Measurements from ENCODE around the gene KSR1. TPM values are rescaled to one million over a fixed set of nuclear protein-coding genes. Genes with fewer than 3 reads are reported as not detected.
"Not testable (repeated sequence)": the region's sequence is repeated elsewhere in the genome, so short reads cannot be mapped to it uniquely, and the experiment has no call there.

Gene KSR1
- total RNA-seq, 1 donor from 2014 or later, result 40.3 TPM

- TF ChIP-seq POLR2A (IDR thresholded peaks at IDR 0.05) (no peak), POLR2AphosphoS5 (IDR thresholded peaks at IDR 0.05; ENCODE audit: insufficient read depth in 1 of 2, low read depth in 1 of 2) (no peak)
- TF ChIP-seq, protein P1, sequence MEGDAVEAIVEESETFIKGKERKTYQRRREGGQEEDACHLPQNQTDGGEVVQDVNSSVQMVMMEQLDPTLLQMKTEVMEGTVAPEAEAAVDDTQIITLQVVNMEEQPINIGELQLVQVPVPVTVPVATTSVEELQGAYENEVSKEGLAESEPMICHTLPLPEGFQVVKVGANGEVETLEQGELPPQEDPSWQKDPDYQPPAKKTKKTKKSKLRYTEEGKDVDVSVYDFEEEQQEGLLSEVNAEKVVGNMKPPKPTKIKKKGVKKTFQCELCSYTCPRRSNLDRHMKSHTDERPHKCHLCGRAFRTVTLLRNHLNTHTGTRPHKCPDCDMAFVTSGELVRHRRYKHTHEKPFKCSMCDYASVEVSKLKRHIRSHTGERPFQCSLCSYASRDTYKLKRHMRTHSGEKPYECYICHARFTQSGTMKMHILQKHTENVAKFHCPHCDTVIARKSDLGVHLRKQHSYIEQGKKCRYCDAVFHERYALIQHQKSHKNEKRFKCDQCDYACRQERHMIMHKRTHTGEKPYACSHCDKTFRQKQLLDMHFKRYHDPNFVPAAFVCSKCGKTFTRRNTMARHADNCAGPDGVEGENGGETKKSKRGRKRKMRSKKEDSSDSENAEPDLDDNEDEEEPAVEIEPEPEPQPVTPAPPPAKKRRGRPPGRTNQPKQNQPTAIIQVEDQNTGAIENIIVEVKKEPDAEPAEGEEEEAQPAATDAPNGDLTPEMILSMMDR (IDR thresholded peaks at IDR 0.05), result no peak
- intact Hi-C loops (cut with DNase I), result no loop called here
- no peaks in the 10 kb centered on the region for H3K9me3 ChIP-seq
- no peak overlapping the region for H3K27ac ChIP-seq
- no peak for DNase-seq (ENCODE audit: extremely low spot score in 2 of 2)
- peaks cover 71% of the 10 kb centered on the region for H3K4me1 ChIP-seq
- H3K36me3 ChIP-seq, result no peaks in the 10 kb centered on the region
- no peak overlapping the region for H3K4me3 ChIP-seq
- H3K27me3 ChIP-seq, result no peaks in the 10 kb centered on the region
These were observed 6.5 kb downstream of the KSR1 start for GRCh38 chr17:27462714-27463113.

GRCh38 chr17:27463235-27463677, 7.0 kb downstream of the KSR1 start:
- no peak for DNase-seq (ENCODE audit: extremely low spot score in 2 of 2)
- Histone ChIP-seq H3K9me3 (no peaks in the 10 kb centered on the region), H3K4me3 (no peak overlapping the region), H3K27ac (no peak overlapping the region), H3K27me3 (no peaks in the 10 kb centered on the region), H3K4me1 (peaks cover 65% of the 10 kb centered on the region), H3K36me3 (no peaks in the 10 kb centered on the region)
- intact Hi-C loops (cut with DNase I), result no loop called here
- TF ChIP-seq POLR2AphosphoS5 (IDR thresholded peaks at IDR 0.05; ENCODE audit: insufficient read depth in 1 of 2, low read depth in 1 of 2) (no peak), POLR2A (IDR thresholded peaks at IDR 0.05) (no peak)
- TF ChIP-seq, protein P1 (IDR thresholded peaks at IDR 0.05), result no peak

DNA sequence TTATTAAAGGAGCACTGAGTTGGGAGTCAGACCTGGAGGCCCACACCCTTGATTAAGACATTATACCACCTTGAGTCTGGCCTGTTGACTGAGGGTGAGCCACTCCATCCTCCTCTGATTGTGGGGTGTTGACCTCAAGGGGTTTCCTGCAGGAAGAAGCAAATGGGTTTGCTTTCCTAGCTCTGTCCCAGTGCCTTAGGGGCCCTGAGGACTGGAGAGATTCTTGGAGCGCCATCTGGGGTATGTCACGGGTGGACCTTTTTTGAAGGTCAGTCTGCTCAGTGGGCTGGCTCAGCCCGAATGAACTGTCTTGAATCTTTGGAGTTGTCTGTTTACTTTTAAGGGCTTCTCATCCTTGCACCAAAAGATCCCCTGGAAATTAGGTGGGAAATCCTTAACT, 7.8 kb downstream of the KSR1 start:
- intact Hi-C loops (cut with DNase I); H3K9me3 ChIP-seq; H3K27ac ChIP-seq; H3K4me3 ChIP-seq; H3K36me3 ChIP-seq; H3K27me3 ChIP-seq; DNase-seq (ENCODE audit: extremely low spot score in 2 of 2): not testable (repeated sequence)
- peaks cover 58% of the 10 kb centered on the region for H3K4me1 ChIP-seq

GRCh38 chr17:27464431-27464830, 8.2 kb downstream of the KSR1 start:
- no peaks in the 10 kb centered on the region for H3K9me3 ChIP-seq
- intact Hi-C loops (cut with DNase I), result no loop called here
- H3K4me3 ChIP-seq, result no peak overlapping the region
- no peak overlapping the region for H3K27ac ChIP-seq
- H3K36me3 ChIP-seq, result no peaks in the 10 kb centered on the region
- no peaks in the 10 kb centered on the region for H3K27me3 ChIP-seq
- TF ChIP-seq POLR2AphosphoS5 (IDR thresholded peaks at IDR 0.05; ENCODE audit: insufficient read depth in 1 of 2, low read depth in 1 of 2), result no peak
- no peak for TF ChIP-seq POLR2A (IDR thresholded peaks at IDR 0.05)
- H3K4me1 ChIP-seq, result peaks cover 56% of the 10 kb centered on the region
- no peak for DNase-seq (ENCODE audit: extremely low spot score in 2 of 2)

- H3K36me3 ChIP-seq; H3K9me3 ChIP-seq; DNase-seq (ENCODE audit: extremely low spot score in 2 of 2); intact Hi-C loops (cut with DNase I); H3K27ac ChIP-seq; H3K4me3 ChIP-seq; H3K27me3 ChIP-seq: not testable (repeated sequence)
- peaks cover 48% of the 10 kb centered on the region for H3K4me1 ChIP-seq
These were observed 9.6 kb downstream of the KSR1 start for GRCh38 chr17:27465875-27466274.

GRCh38 chr17:27466376-27466742, 10.1 kb downstream of the KSR1 start:
- H3K9me3 ChIP-seq, result no peaks in the 10 kb centered on the region
- intact Hi-C loops (cut with DNase I), result no loop called here
- TF ChIP-seq, protein P1 (IDR thresholded peaks at IDR 0.05), result no peak
- TF ChIP-seq POLR2AphosphoS5 (IDR thresholded peaks at IDR 0.05; ENCODE audit: insufficient read depth in 1 of 2, low read depth in 1 of 2) (no peak), POLR2A (IDR thresholded peaks at IDR 0.05) (no peak)
- no peaks in the 10 kb centered on the region for H3K36me3 ChIP-seq
- peaks cover 49% of the 10 kb centered on the region for H3K4me1 ChIP-seq
- no peak for DNase-seq (ENCODE audit: extremely low spot score in 2 of 2)
- H3K27ac ChIP-seq, result no peak overlapping the region
- H3K4me3 ChIP-seq, result no peak overlapping the region
- no peaks in the 10 kb centered on the region for H3K27me3 ChIP-seq

Measured in vagina (tissue), 2 donors.